ENCODE data around the gene RPH3AL.
"Not testable (repeated sequence)": the region's sequence is repeated elsewhere in the genome, so short reads cannot be mapped to it uniquely, and the experiment has no call there.

Gene RPH3AL

DNA sequence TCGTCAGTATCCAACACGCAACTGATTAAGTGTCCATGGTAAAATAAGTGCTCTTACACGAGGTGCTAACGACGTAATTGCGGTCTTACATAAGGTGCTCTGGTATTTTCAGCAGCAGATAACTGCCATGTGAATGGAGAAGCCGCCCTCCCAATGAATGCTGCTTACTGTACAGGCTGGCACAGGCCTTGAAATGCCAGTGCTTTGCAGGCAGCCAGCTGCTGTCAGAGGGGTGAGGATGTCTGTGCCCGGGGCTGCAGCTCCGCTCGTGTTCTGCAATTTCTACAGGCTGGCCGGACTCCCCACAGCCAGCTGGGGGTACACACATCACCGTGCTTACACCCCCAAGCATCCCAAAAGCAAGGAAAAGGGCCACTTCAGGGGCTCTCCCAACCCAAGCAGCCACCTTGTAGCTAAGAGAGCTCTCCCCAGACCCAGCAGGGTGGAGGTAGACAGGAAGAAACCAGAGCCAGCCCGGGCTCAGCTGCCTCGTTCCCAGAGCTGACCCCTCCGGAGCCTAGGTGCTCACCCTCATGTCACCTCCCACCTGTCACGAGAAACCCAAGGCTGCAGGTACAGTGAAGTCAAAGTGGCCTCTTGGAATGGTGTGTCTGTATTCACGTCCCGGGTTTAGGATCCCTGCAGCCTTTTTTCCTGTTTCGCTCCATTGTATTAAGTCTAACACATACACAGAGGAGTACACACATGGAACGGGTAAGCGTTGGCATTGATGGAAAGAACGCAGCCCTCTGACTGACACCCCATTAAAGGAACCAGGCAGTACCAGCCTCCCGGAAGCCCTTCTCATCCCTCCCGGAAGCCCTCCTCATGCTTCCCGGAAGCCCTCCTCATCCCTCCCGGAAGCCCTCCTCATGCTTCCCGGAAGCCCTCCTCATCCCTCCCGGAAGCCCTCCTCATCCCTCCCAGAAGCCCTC, 27.2 kb upstream of the RPH3AL start:
- no peak for DNase-seq

GRCh38 chr17:378068-378467, 25.5 kb upstream of the RPH3AL start:
- no peak for DNase-seq

DNA sequence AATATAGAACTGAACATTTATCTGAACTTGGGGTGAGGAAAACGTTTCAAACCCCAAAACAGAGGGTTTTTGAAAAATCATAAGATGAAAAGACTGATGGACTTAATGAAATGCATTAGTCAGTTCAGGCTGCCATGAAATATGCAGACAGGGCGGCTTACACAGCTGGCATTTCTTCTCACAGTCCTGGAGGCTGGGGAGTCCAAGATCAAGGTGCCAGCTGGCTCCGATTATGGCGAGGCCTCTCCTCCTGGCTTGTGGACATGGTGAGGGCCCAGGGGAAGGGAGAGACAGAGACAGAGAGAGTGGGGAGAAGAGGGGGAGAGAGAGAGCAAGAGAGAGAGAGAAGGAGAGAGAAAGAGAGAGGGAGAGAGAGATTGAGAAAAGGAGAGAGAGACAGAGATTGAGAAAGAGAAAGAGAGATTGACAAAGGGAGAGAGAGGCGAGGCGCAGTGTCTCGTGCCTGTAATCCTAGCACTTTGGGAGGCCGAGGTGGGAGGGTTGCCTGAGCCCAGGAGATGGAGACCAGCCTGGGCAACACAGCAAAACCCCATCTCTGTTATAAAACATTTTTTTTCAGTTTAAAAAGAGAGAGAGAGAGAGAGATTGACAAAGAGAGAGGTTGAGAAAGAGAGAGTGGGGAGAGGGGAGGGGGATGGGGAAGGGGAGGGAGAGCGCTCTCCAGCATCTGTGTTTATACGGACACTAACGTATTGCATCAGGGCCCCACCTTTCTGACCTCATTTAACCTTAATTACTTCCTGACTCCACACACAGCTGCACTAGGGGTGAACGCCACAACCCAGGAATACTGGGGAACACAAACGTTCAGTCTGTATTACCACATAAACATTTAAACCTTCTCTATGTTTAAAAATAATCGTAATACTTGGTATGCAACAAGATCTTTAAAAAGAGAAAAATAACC, 24.6 kb upstream of the RPH3AL start:
- DNase-seq: no peak

DNA sequence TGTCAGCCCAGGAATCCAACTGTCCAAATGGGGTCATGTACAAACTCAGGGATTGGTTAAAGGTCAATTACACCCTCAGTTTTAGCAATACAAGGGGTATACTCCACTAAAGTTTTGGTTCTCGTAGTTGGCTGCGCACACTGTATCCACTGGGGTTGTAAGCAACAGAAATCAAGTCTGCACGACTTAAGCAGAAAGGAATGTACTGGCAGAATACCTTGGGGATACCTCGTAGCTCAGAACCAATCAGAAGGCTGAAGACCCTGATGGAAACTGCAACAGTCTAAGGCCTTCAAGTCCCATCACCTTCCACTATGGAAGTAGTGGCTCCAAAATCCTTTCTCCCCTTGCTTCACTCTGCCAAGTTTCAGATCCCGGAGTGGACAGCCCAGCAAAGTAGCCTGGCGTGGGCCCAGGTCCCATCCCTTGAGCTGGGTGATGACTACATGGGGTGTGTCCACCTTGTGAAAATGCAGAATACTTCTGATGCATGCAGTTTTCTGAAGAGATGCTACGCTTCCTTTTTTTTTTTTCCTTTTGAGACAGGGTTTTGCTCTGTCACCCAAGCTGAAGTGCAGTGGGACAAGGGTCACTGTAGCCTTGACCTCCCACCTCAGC, 21.1 kb upstream of the RPH3AL start:
- no peak for DNase-seq

DNA sequence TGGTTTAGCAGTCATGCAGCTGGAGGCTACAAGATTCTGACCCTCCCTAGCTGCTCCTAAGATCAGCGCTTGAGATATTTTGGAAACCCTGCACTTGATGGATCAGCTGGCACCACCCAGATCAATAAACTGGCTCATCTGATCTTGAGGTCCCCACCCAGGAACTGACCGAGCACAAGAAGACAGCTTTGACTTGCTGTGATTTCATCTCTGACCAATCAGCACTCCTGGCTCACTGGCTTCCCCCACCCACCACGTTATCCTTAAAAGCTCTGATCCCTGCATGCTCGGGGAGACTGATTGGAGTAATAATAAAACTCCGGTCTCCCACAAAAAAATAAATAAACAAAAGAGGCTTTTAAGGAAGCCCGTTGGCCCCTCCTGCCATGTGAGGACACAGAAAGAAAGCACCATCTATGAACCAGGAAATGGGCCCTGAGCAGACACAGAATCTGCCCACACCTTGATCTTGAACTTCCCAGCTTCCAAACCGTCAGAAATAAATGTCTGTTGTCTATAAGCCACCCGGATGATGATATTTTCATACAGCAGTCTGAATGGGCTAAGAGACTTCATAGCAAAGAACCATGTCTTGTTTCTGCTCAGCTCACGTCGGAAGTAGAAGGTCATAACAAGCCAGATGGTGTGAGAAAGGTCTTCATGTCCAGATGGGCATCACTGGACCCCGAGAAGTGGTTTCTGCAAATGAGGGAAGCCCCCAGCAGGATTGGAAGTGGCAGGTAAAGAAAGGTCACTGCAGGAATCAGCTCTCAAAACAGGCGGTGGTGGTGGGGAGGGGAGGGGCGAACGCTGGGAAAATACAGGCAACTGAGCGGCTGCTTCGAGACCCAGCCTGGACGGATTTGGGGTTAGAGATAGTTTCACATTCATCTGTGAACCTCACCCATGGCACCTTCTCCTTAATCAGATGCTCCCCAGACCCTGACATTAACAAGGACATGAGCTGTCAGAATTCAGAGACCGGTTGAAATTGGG, 19.8 kb upstream of the RPH3AL start:
- DNase-seq: no peak

GRCh38 chr17:371583-371982, 19.0 kb upstream of the RPH3AL start:
- DNase-seq: no peak

GRCh38 chr17:367656-368055, 15.0 kb upstream of the RPH3AL start:
- not testable (repeated sequence) for DNase-seq

DNA sequence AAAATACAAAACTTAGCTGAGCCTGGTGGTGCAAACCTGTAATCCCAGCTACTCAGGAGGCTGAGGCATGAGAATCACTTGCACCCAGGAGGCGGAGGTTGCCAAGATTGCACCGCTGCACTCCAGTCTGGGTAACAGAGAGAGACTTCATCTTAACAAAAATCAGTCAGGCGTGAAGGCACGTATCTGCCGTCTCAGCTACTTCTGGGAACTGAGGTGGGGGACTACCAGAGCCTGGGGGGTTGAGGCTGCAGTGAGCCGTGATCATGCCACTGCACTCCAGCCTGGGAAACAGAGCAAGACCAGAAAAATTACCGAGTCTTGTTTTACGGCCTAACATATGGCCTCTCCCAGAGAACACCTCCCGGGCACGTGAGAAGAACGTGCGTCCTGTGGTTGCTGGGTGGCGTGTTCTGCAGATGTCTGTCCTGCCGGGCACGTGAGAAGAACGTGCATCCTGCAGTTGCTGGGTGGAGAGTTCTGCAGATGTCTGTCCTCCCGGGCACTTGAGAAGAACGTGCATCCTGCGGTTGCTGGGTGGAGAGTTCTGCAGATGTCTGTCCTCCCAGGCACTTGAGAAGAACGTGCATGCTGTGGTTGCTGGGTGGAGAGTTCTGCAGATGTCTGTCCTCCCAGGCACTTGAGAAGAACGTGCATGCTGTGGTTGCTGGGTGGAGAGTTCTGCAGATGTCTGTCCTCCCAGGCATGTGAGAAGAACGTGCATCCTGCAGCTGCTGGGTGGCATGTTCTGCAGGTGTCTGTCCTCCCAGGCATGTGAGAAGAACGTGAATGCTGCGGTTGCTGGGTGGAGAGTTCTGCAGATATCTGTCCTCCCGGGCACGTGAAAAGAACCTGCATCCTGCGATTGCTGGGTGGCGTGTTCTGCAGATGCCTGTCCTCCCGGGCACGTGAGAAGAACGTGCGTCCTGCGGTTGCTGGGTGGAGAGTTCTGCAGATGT, 14.3 kb upstream of the RPH3AL start:
- not testable (repeated sequence) for DNase-seq

DNA sequence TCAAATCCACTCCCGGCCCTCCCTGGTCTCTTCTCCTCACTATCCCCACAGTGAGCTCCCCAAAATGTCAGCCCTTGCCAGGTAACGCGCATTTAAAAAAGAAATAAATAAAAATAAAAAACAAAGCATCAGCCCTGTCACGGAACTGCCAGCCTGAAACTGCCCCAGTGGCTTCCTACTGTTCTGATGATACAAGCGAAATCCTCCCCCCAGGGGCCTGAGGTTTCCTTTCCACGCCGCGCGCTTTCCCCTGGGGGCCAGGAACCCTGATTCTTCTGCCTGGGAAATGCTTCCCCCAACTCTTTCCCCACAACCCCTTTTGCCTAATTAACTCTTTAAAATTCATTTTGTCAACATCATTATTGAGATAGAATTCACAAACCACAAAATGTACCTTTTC, 12.2 kb upstream of the RPH3AL start:
- no peak for DNase-seq

DNA sequence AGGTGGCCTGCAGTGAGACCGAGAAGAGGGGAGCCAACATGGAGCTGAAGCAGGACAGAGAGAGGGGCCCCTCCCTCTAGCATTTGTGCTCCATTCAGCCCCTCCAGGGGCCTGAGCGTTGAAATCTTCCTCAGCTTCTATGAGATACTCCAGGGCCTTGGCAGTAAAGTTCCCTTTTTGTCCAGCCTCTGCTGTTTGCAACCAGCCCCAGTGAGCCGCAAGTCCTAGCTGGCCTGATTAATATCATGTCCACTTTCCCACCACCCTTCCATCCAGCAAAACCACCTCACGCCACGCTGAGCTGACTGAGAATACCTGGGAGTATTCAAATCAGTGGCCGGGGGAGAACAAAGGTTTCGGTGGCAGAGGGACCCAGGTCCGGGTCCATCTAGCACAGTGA, 11.7 kb upstream of the RPH3AL start:
- no peak for DNase-seq

GRCh38 chr17:362721-363120, 10.1 kb upstream of the RPH3AL start:
- no peak for DNase-seq

GRCh38 chr17:360092-360750, 7.6 kb upstream of the RPH3AL start:
- no peak for DNase-seq

DNA sequence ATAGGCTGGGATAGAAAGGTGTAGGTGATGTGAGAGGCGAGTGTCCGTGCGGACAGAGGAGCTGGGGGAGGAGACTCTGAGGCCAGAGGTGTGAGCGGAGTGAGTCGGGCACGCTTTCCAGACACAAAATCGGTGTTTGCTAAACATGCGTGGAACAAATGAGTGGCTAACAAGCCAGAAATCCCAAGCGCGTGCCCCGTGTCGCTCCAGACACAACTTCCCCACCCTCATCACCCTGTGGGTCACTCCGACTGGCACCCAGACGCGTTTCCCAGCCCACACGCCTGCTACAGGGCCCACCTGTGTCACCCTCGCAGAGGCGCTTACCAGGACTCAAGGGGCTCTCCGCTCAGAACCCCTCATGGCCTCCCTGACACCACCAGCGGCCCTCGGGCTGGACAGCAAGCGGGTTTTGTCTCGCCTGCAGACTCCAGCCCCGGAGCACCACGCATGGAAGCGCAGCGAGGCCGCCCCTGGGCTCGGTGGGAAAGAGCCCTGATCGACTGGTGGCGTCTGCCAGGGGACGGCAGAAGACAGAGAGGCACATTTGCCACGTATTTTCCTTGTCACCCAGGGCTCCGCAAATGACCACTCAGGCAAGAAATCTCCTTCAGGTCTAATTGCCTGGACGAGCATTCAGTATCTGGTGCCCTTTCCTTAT, 6.0 kb upstream of the RPH3AL start:
- no peak for DNase-seq

DNA sequence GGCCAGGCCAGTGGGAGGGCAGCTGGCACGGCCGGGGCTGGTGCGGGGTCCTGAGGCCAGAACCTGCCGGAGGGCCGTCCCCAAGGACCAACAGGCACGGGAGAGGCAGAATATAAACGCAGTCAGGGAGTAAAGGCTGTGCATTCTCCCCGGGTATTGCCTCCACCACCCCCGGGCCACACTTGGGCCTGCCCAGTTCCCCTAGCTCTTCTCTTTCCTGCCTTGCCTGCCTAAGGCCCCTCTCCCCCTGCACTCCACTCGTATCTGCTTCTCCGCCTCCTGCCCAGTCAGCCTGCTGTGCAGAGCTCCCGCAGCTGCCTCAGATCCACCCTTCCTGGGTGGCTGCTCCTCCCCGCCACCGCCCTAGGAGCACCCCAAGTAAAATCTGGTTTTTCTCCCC, 5.0 kb upstream of the RPH3AL start:
- DNase-seq: no peak

GRCh38 chr17:356671-357434, 4.2 kb upstream of the RPH3AL start:
- DNase-seq: no peak

DNA sequence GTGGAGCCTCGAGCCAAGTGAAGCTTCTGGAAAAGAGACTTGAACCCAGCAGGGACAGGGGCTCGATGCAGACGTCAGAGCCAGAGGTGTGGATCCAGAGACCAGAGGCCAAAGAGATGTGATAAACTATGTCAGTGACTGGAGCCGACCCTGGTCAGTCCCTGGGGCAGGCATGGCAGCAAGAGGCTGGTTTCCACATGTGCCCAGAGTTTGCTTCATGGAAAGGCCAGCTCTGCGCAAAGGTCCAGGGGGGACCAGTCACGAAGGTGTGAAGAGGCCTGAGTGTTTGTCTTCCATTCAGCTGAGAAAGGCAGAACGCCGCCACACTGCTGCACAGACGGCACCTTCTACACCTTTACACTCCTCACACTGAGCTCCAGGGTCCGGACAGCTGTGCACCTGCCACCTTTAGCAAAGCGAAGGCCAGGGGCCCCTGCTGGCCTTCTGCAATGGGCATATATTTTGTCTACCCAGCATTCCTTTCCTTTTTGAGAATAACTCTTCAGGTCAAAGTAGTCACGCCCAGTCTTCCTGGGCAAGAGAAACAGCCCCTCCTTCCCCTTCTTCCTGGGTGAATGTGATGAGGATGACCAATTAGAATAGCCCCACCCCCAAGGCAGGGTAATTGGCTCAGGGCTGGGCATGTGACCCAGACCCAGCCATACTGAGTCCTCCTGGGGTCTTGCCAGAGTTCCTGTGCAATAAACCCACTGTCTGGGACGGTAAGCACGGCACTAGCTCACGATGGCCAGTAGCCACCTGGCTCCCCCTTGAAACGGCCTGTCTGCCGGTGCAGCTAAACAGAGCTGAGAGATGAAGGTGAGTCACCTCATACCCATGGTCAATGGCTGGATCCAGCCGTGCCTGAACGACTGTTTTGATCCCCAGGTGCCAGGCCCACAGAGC, 2.3 kb upstream of the RPH3AL start:
- DNase-seq: no peak

- no peak for DNase-seq
These were observed 1.2 kb upstream of the RPH3AL start for GRCh38 chr17:353838-354234.
